Common myeloid progenitor, CD34-positive (primary cell): ENCODE results near the gene SRRM5.

Source experiments
- CTCF ChIA-PET: fragments of 350-600 bp; sonication (Branson Sonifier 250); formaldehyde crosslinking; loops from one replicate; lab custom pipeline; 2021; ENCODE audit warnings: antibody characterized with exemption; lab: Charles Lee
- POLR2A ChIA-PET: fragments of 350-600 bp; sonication (Branson Sonifier 250); formaldehyde crosslinking; loops from one replicate; lab custom pipeline; 2021; ENCODE audit warnings: antibody characterized with exemption; lab: Charles Lee
- DNase-seq, 3 donors: peaks; one replicate each; pipeline versions ENCODE4 v3.0.0 to v3.0.0-alpha.2; 2013
- H3K27ac ChIP-seq, 2 experiments: 1 replicate in 1 of 2; 2 replicates in 1 of 2; pipeline ENCODE4 v1.7.0; 2013; ENCODE audit warnings: inconsistent platforms in 2 of 2, low read length in 2 of 2, mild to moderate bottlenecking in 2 of 2, low read depth in 1 of 2, moderate library complexity in 1 of 2; ENCODE audit not compliant: severe bottlenecking in 2 of 2, insufficient read depth in 1 of 2, poor library complexity in 1 of 2
- H3K27me3 ChIP-seq, 5 experiments: replicated peaks in 2 of 5; 1 replicate in 3 of 5; 2 replicates in 2 of 5; pipeline versions ENCODE4 v1.6.1 to v1.7.0; 2013; ENCODE audit warnings: low read length in 4 of 5, mild to moderate bottlenecking in 2 of 5, moderate library complexity in 2 of 5, inconsistent platforms in 1 of 5; ENCODE audit not compliant: insufficient read depth in 5 of 5, control insufficient read depth in 4 of 5
- H3K36me3 ChIP-seq, 4 experiments: 1 replicate in 2 of 4; 2 replicates in 2 of 4; pipeline versions ENCODE4 v1.6.1 to v1.7.0; 2013; ENCODE audit warnings: low read length in 3 of 4, control low read depth in 1 of 4, mild to moderate bottlenecking in 1 of 4; ENCODE audit not compliant: control insufficient read depth in 4 of 4, insufficient read depth in 4 of 4
- H3K4me1 ChIP-seq, 4 experiments: 1 replicate in 3 of 4; 2 replicates in 1 of 4; pipeline versions ENCODE4 v1.6.1 to v1.7.1; 2013; ENCODE audit warnings: low read length in 3 of 4, mild to moderate bottlenecking in 3 of 4, control low read depth in 1 of 4, inconsistent platforms in 1 of 4, moderate library complexity in 1 of 4; ENCODE audit not compliant: control insufficient read depth in 4 of 4, insufficient read depth in 4 of 4; ENCODE audit errors: control extremely low read depth in 1 of 4
- H3K4me3 ChIP-seq, 7 experiments: 1 replicate in 4 of 7; 2 replicates in 3 of 7; pipeline versions ENCODE4 v1.5.1 to v1.7.0; 2013; ENCODE audit warnings: mild to moderate bottlenecking in 7 of 7, low read length in 6 of 7, moderate library complexity in 6 of 7, inconsistent platforms in 2 of 7, low read depth in 2 of 7, control low read depth in 1 of 7; ENCODE audit not compliant: insufficient read depth in 4 of 7, control insufficient read depth in 1 of 7; ENCODE audit errors: extremely low read depth in 1 of 7
- H3K9me3 ChIP-seq, 5 experiments: 1 replicate in 4 of 5; 2 replicates in 1 of 5; pipeline versions ENCODE4 v1.6.1 to v1.7.1; 2013; ENCODE audit warnings: low read length in 4 of 5, mild to moderate bottlenecking in 2 of 5, inconsistent platforms in 1 of 5, low read depth in 1 of 5, moderate library complexity in 1 of 5; ENCODE audit not compliant: control insufficient read depth in 4 of 5, insufficient read depth in 2 of 5; ENCODE audit errors: control extremely low read depth in 1 of 5
- WGBS: methylation state at CpG from one replicate; pipeline ENCODE4 v1.1.5; 2013; ENCODE audit not compliant: insufficient coverage; 5-methylcytosine and 5-hydroxymethylcytosine counted together

Gene SRRM5

GRCh38 chr19:43626838-43627237, 14.9 kb downstream of the SRRM5 start:
- ChIA-PET POLR2A (no interaction called here), CTCF (interaction anchor here (0.9 to 3.6 kb wide), 6 partner anchors 8 to 91 kb away, joined by 3 to 24 read pairs (median 4); no protein-coding TSS in a partner anchor)
- no peak for DNase-seq
- 49% methylated on average over 15 of the region's 17 CpGs for WGBS
- Histone ChIP-seq H3K4me1 (peaks cover 0 to 12% (median 5%) of the 10 kb centered on the region in 4 experiments), H3K9me3 (no peaks in the 10 kb centered on the region), H3K27me3 (peaks cover 0 to 21% (median 5%) of the 10 kb centered on the region in 5 experiments), H3K36me3 (no peaks in the 10 kb centered on the region), H3K27ac (no peak overlapping the region), H3K4me3 (no peak overlapping the region)

- H3K4me1 ChIP-seq, result peaks cover 0 to 12% (median 5%) of the 10 kb centered on the region in 4 experiments
- ChIA-PET CTCF (interaction anchor here (1.2 to 1.7 kb wide), 4 partner anchors 8 to 29 kb away, joined by 3 to 4 read pairs (median 4); no protein-coding TSS in a partner anchor), POLR2A (no interaction called here)
- no peak overlapping the region for H3K4me3 ChIP-seq
- peaks cover 0 to 21% (median 5%) of the 10 kb centered on the region in 5 experiments for H3K27me3 ChIP-seq
- H3K9me3 ChIP-seq, result no peaks in the 10 kb centered on the region
- H3K36me3 ChIP-seq, result no peaks in the 10 kb centered on the region
- no peak for DNase-seq
- no peak overlapping the region for H3K27ac ChIP-seq
- 100% methylated on average over 3 of the region's 3 CpGs for WGBS
These were observed 16.9 kb downstream of the SRRM5 start for GRCh38 chr19:43628646-43629326.

- Histone ChIP-seq H3K4me3 (no peak overlapping the region), H3K27ac (no peak overlapping the region), H3K27me3 (peaks cover 0 to 35% (median 8%) of the 10 kb centered on the region in 5 experiments), H3K36me3 (no peaks in the 10 kb centered on the region), H3K4me1 (peaks cover 0 to 8% (median 4%) of the 10 kb centered on the region in 4 experiments), H3K9me3 (no peaks in the 10 kb centered on the region)
- 95% methylated on average over 4 of the region's 5 CpGs for WGBS
- CTCF ChIA-PET, result no interaction called here
- POLR2A ChIA-PET, result no interaction called here
- DNase-seq, result no peak
These were observed 19.6 kb downstream of the SRRM5 start for GRCh38 chr19:43631491-43631890.

- peaks cover 5 to 39% (median 22%) of the 10 kb centered on the region in 5 experiments for H3K27me3 ChIP-seq
- no peaks in the 10 kb centered on the region for H3K36me3 ChIP-seq
- H3K4me3 ChIP-seq, result no peak overlapping the region
- DNase-seq, result no peak
- ChIA-PET POLR2A (no interaction called here), CTCF (interaction anchor here (0.7 to 1.1 kb wide), 2 partner anchors 9 to 18 kb away, joined by 3 to 4 read pairs; no protein-coding TSS in a partner anchor)
- 93% methylated on average over 2 of the region's 4 CpGs for WGBS
- H3K27ac ChIP-seq, result no peak overlapping the region
- H3K9me3 ChIP-seq, result no peaks in the 10 kb centered on the region
- peaks cover 0 to 8% (median 3%) of the 10 kb centered on the region in 4 experiments for H3K4me1 ChIP-seq
These were observed 21.6 kb downstream of the SRRM5 start for GRCh38 chr19:43633520-43633919.

GRCh38 chr19:43634068-43634467, 22.2 kb downstream of the SRRM5 start:
- H3K9me3 ChIP-seq, result no peaks in the 10 kb centered on the region
- H3K27ac ChIP-seq, result no peak overlapping the region
- 91% methylated on average over 5 of the region's 5 CpGs for WGBS
- no peak for DNase-seq
- peaks cover 5 to 44% (median 25%) of the 10 kb centered on the region in 5 experiments for H3K27me3 ChIP-seq
- no peak overlapping the region for H3K4me3 ChIP-seq
- no peaks in the 10 kb centered on the region for H3K36me3 ChIP-seq
- H3K4me1 ChIP-seq, result peaks cover 0 to 8% (median 4%) of the 10 kb centered on the region in 4 experiments
- ChIA-PET CTCF (interaction anchor here (0.7 to 1.1 kb wide), 2 partner anchors 10 to 18 kb away, joined by 3 to 4 read pairs; no protein-coding TSS in a partner anchor), POLR2A (interaction anchor here (0.5 kb wide), 1 partner anchor 65 kb away, joined by 5 read pairs; no protein-coding TSS in a partner anchor)

GRCh38 chr19:43634506-43634871, 22.6 kb downstream of the SRRM5 start:
- DNase-seq, result no peak
- Histone ChIP-seq H3K4me1 (peaks cover 0 to 10% (median 8%) of the 10 kb centered on the region in 4 experiments), H3K9me3 (no peaks in the 10 kb centered on the region), H3K27ac (no peak overlapping the region), H3K36me3 (no peaks in the 10 kb centered on the region), H3K27me3 (peaks cover 5 to 47% (median 26%) of the 10 kb centered on the region in 5 experiments), H3K4me3 (no peak overlapping the region)
- WGBS, result no CpG with 5 or more reads among the region's 5 CpGs
- POLR2A ChIA-PET, result interaction anchor here (0.5 kb wide), 1 partner anchor 65 kb away, joined by 5 read pairs; no protein-coding TSS in a partner anchor
- CTCF ChIA-PET, result interaction anchor here (1.1 to 1.4 kb wide), 2 partner anchors 8 to 10 kb away, joined by 3 to 4 read pairs; no protein-coding TSS in a partner anchor
